ENCODE results near the gene SNRNP35. TPM values are rescaled to one million over a fixed set of nuclear protein-coding genes. Genes with fewer than 3 reads are reported as not detected.

SNRNP35 gene
- total and polyA plus RNA-seq, 4 donors = 19.3 to 67.0 (median 20.5) TPM

DNA sequence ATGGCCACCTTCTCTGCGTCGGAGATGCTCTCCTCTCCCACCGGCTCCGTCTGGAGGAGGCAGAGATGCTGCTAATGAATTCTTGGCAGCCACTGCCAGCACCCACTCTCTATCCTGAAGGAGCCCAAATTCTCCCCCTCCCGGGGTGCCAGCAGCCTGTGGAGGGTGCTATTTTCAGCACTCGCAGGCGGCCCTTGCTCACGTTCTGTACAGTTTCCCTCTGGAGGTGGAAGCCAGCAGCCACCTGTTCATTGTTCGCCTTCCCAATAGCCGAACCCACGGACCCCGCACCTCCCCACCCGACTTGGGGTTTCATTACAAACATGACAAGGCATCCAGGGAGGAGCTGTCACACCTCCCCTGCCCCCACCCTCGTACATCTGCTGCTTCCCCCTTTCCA, 27.8 kb downstream of the SNRNP35 start:
- TF ChIP-seq CTCF (IDR thresholded peaks at IDR 0.05; ENCODE audit: control extremely low read depth, extremely low read depth) = no peak
- DNase-seq (no peak), ATAC-seq (ENCODE audit: insufficient read depth, low FRiP score) (no peak)
- Histone ChIP-seq H3K9me3 (ENCODE audit: control insufficient read depth in 4 of 4, insufficient read depth in 3 of 4, low read length in 3 of 4) (no peaks in the 10 kb centered on the region), H3K9ac (ENCODE audit: insufficient read depth in 1 of 2, low read length in 2 of 2) (no peak overlapping the region), H3K4me3 (no peak overlapping the region), H3K36me3 (ENCODE audit: control insufficient read depth in 4 of 4, insufficient read depth in 4 of 4, low read length in 4 of 4) (peaks cover 2 to 14% (median 10%) of the 10 kb centered on the region in 4 donors), H3K4me1 (ENCODE audit: control insufficient read depth in 5 of 5, insufficient read depth in 5 of 5, low read length in 5 of 5) (peaks cover 0 to 2% (median 0%) of the 10 kb centered on the region in 5 donors), H3K27me3 (ENCODE audit: control insufficient read depth in 3 of 3, insufficient read depth in 3 of 3, low read length in 2 of 3) (no peaks in the 10 kb centered on the region), H3K27ac (ENCODE audit: low read depth in 1 of 2, low read length in 1 of 2) (no peak overlapping the region)
- WGBS, 2 donors = 88 to 90% methylated on average over 14 of the region's 14 CpGs

GRCh38 chr12:123487428-123487827, 29.5 kb downstream of the SNRNP35 start:
- WGBS, 2 donors = 97 to 98% methylated on average over 6 of the region's 6 CpGs
- no peak overlapping the region for H3K4me3 ChIP-seq
- TF ChIP-seq CTCF (IDR thresholded peaks at IDR 0.05; ENCODE audit: control extremely low read depth, extremely low read depth) = no peak
- no peaks in the 10 kb centered on the region for H3K9me3 ChIP-seq (ENCODE audit: control insufficient read depth in 4 of 4, insufficient read depth in 3 of 4, low read length in 3 of 4)
- H3K27ac ChIP-seq (ENCODE audit: low read depth in 1 of 2, low read length in 1 of 2) = no peak overlapping the region
- H3K27me3 ChIP-seq (ENCODE audit: control insufficient read depth in 3 of 3, insufficient read depth in 3 of 3, low read length in 2 of 3) = no peaks in the 10 kb centered on the region
- DNase-seq (no peak), ATAC-seq (ENCODE audit: insufficient read depth, low FRiP score) (no peak)
- H3K9ac ChIP-seq (ENCODE audit: insufficient read depth in 1 of 2, low read length in 2 of 2) = no peak overlapping the region
- H3K4me1 ChIP-seq (ENCODE audit: control insufficient read depth in 5 of 5, insufficient read depth in 5 of 5, low read length in 5 of 5) = peaks cover 0 to 2% (median 0%) of the 10 kb centered on the region in 5 donors
- H3K36me3 ChIP-seq (ENCODE audit: control insufficient read depth in 4 of 4, insufficient read depth in 4 of 4, low read length in 4 of 4) = peaks cover 4 to 14% (median 10%) of the 10 kb centered on the region in 4 donors

- ATAC-seq (ENCODE audit: insufficient read depth, low FRiP score) = no peak
- TF ChIP-seq CTCF (IDR thresholded peaks at IDR 0.05; ENCODE audit: control extremely low read depth, extremely low read depth) = no peak
- WGBS, 2 donors = 90 to 92% methylated on average over 20 of the region's 20 CpGs
- H3K4me1 ChIP-seq (ENCODE audit: control insufficient read depth in 5 of 5, insufficient read depth in 5 of 5, low read length in 5 of 5) = peaks cover 0 to 2% (median 0%) of the 10 kb centered on the region in 5 donors
- H3K9me3 ChIP-seq (ENCODE audit: control insufficient read depth in 4 of 4, insufficient read depth in 3 of 4, low read length in 3 of 4) = no peaks in the 10 kb centered on the region
- H3K9ac ChIP-seq (ENCODE audit: insufficient read depth in 1 of 2, low read length in 2 of 2) = no peak overlapping the region
- H3K4me3 ChIP-seq = no peak overlapping the region
- no peak for DNase-seq
- no peaks in the 10 kb centered on the region for H3K27me3 ChIP-seq (ENCODE audit: control insufficient read depth in 3 of 3, insufficient read depth in 3 of 3, low read length in 2 of 3)
- H3K27ac ChIP-seq (ENCODE audit: low read depth in 1 of 2, low read length in 1 of 2) = peak overlapping the region in 1 of 2 donors; percentile 27
- peaks cover 4 to 12% (median 8%) of the 10 kb centered on the region in 4 donors for H3K36me3 ChIP-seq (ENCODE audit: control insufficient read depth in 4 of 4, insufficient read depth in 4 of 4, low read length in 4 of 4)
Observed at GRCh38 chr12:123488539-123489230, 30.7 kb downstream of the SNRNP35 start.
